ENCODE results near the gene SMAD2. TPM values are rescaled to one million over a fixed set of nuclear protein-coding genes. Genes with fewer than 3 reads are reported as not detected.

The SMAD2 gene
- total and polyA plus RNA-seq, 3 donors from 2014 or later: 76.9 to 115 (median 109) TPM

- no peaks in the 10 kb centered on the region for H3K36me3 ChIP-seq (ENCODE audit: low read depth, missing control alignments)
- no peaks in the 10 kb centered on the region for H3K9me3 ChIP-seq
- H3K4me3 ChIP-seq: no peak overlapping the region
- H3K27ac ChIP-seq: no peak overlapping the region
- 97 to 99% methylated on average over 3 of the region's 3 CpGs for WGBS, 2 donors
- intact Hi-C loops (cut with DNase I; ENCODE audit: low total_unique reads): no loop called here
- H3K27me3 ChIP-seq: no peaks in the 10 kb centered on the region
- DNase-seq: no peak
- TF ChIP-seq CTCF (IDR thresholded peaks at IDR 0.05): no peak
- no peak for TF ChIP-seq POLR2A (IDR thresholded peaks at IDR 0.05)
- H3K4me1 ChIP-seq: peaks cover 1% of the 10 kb centered on the region
Observed at GRCh38 chr18:47906408-47906807, 24.1 kb downstream of the SMAD2 start.

- DNase-seq: no peak
- WGBS, 2 donors: 84 to 87% methylated on average over 2 of the region's 2 CpGs
- H3K36me3 ChIP-seq (ENCODE audit: low read depth, missing control alignments): no peaks in the 10 kb centered on the region
- peaks cover 4% of the 10 kb centered on the region for H3K4me1 ChIP-seq
- no peak overlapping the region for H3K4me3 ChIP-seq
- TF ChIP-seq POLR2A (IDR thresholded peaks at IDR 0.05) (no peak), CTCF (IDR thresholded peaks at IDR 0.05) (no peak)
- intact Hi-C loops (cut with DNase I; ENCODE audit: low total_unique reads): no loop called here
- H3K27me3 ChIP-seq: no peaks in the 10 kb centered on the region
- H3K9me3 ChIP-seq: no peaks in the 10 kb centered on the region
- no peak overlapping the region for H3K27ac ChIP-seq
Observed at GRCh38 chr18:47903809-47904208, 26.6 kb downstream of the SMAD2 start.

GRCh38 chr18:47901624-47902362, 28.7 kb downstream of the SMAD2 start:
- Histone ChIP-seq H3K4me3 (no peak overlapping the region), H3K9me3 (no peaks in the 10 kb centered on the region), H3K27ac (no peak overlapping the region), H3K4me1 (peaks cover 4% of the 10 kb centered on the region), H3K36me3 (ENCODE audit: low read depth, missing control alignments) (no peaks in the 10 kb centered on the region), H3K27me3 (no peaks in the 10 kb centered on the region)
- intact Hi-C loops (cut with DNase I; ENCODE audit: low total_unique reads): no loop called here
- 83 to 85% methylated on average over 7 of the region's 7 CpGs for WGBS, 2 donors
- no peak for DNase-seq
- TF ChIP-seq POLR2A (IDR thresholded peaks at IDR 0.05) (no peak), CTCF (IDR thresholded peaks at IDR 0.05) (no peak)

GRCh38 chr18:47899107-47899840, 31.2 kb downstream of the SMAD2 start:
- H3K4me1 ChIP-seq: peaks cover 4% of the 10 kb centered on the region
- H3K4me3 ChIP-seq: no peak overlapping the region
- no peak overlapping the region for H3K27ac ChIP-seq
- 72 to 77% methylated on average over 5 of the region's 5 CpGs for WGBS, 2 donors
- no peaks in the 10 kb centered on the region for H3K36me3 ChIP-seq (ENCODE audit: low read depth, missing control alignments)
- intact Hi-C loops (cut with DNase I; ENCODE audit: low total_unique reads): no loop called here
- no peak for DNase-seq
- H3K9me3 ChIP-seq: no peaks in the 10 kb centered on the region
- no peak for TF ChIP-seq CTCF (IDR thresholded peaks at IDR 0.05)
- TF ChIP-seq POLR2A (IDR thresholded peaks at IDR 0.05): no peak
- H3K27me3 ChIP-seq: no peaks in the 10 kb centered on the region

Data from testis (tissue), 3 donors.